HCT116 (cell line): Measurements from ENCODE around the gene NACC1.

Experiments
- ELF1 ChIP-seq: IDR thresholded peaks from 2 replicates; pipeline ENCODE4 v1.6.1; 2012; ENCODE audit warnings: low read depth, borderline replicate concordance
- EZH2 ChIP-seq: fragments of 200-600 bp; sonication (generic); IDR thresholded peaks from 2 replicates; pipeline ENCODE4 v1.6.1; 2017; ENCODE audit warnings: antibody characterized with exemption, mixed run types
- JUND ChIP-seq: IDR thresholded peaks from 2 replicates; pipeline ENCODE4 v1.6.1; 2012
- POLR2A ChIP-seq: IDR thresholded peaks from 2 replicates; pipeline ENCODE4 v1.7.0; 2011; ENCODE audit warnings: borderline replicate concordance; ENCODE audit not compliant: insufficient read depth, insufficient read length; ENCODE audit errors: extremely low read depth
- POLR2AphosphoS5 ChIP-seq: IDR thresholded peaks from 2 replicates; pipeline ENCODE4 v1.6.1; 2011; ENCODE audit warnings: mild to moderate bottlenecking, low read depth, low read length, moderate library complexity
- RAD21 ChIP-seq: IDR thresholded peaks from 2 replicates; pipeline ENCODE4 v1.6.1; 2012; ENCODE audit warnings: low read depth, mild to moderate bottlenecking
- SP1 ChIP-seq: IDR thresholded peaks from 2 replicates; pipeline ENCODE4 v1.6.1; 2012; ENCODE audit warnings: low read depth
- SRF ChIP-seq: IDR thresholded peaks from 2 replicates; pipeline ENCODE4 v1.6.1; 2012; ENCODE audit warnings: low read depth
- ZFX ChIP-seq: fragments of 450-650 bp; IDR thresholded peaks from 2 replicates; pipeline ENCODE4 v1.6.1; 2017
- TF ChIP-seq, protein P1 (sequence below), 3 experiments: fragments of 200-600 bp in 1 of 3; sonication (generic) in 1 of 3; IDR thresholded peaks in 2 of 3; conservative IDR thresholded peaks in 1 of 3; 2 replicates each; pipeline ENCODE4 v1.5.1; 2012 to 2017; ENCODE audit warnings: low read depth in 2 of 3, low read length in 2 of 3, antibody characterized with exemption in 1 of 3, borderline replicate concordance in 1 of 3, control low read depth in 1 of 3, mild to moderate bottlenecking in 1 of 3, mixed read lengths in 1 of 3, mixed run types in 1 of 3, moderate library complexity in 1 of 3; ENCODE audit not compliant: insufficient read depth in 1 of 3
- TF ChIP-seq, protein P2 (sequence below): IDR thresholded peaks from 2 replicates; pipeline ENCODE4 v1.6.1; 2011; ENCODE audit warnings: mild to moderate bottlenecking, low read length, moderate library complexity; ENCODE audit not compliant: insufficient replicate concordance; ENCODE audit errors: extremely low read depth
- TF ChIP-seq, protein P3 (sequence below): IDR thresholded peaks from 2 replicates; pipeline ENCODE4 v1.6.1; 2012
- TF ChIP-seq, protein P4 (sequence below): IDR thresholded peaks from 2 replicates; pipeline ENCODE4 v1.6.1; 2012; ENCODE audit warnings: low read depth

DNA sequence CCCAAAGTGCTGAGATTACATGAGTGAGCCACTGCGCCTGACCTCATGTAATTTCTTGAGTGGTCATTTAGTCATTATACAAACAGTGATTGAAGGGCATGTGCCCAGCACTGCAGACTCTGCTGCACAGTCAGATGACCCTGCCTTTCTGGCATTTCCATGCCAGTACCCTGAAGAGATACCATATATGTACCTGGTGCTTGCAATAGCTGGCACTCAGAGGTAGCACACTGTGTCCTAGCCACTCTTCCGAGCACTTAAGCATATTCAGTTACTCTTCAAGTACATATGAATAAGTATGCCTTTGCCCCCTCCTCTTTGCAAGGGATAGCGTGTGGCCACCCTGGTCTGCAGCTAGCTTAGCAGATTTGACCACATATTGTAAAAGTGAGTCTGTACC lies 16.6 kb downstream of the NACC1 start:
- TF ChIP-seq POLR2AphosphoS5 (no peak), ELF1 (no peak), SP1 (no peak), SRF (no peak), POLR2A (no peak), ZFX (no peak), EZH2 (no peak), RAD21 (no peak), JUND (no peak)
- TF ChIP-seq, protein P1, sequence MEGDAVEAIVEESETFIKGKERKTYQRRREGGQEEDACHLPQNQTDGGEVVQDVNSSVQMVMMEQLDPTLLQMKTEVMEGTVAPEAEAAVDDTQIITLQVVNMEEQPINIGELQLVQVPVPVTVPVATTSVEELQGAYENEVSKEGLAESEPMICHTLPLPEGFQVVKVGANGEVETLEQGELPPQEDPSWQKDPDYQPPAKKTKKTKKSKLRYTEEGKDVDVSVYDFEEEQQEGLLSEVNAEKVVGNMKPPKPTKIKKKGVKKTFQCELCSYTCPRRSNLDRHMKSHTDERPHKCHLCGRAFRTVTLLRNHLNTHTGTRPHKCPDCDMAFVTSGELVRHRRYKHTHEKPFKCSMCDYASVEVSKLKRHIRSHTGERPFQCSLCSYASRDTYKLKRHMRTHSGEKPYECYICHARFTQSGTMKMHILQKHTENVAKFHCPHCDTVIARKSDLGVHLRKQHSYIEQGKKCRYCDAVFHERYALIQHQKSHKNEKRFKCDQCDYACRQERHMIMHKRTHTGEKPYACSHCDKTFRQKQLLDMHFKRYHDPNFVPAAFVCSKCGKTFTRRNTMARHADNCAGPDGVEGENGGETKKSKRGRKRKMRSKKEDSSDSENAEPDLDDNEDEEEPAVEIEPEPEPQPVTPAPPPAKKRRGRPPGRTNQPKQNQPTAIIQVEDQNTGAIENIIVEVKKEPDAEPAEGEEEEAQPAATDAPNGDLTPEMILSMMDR (IDR thresholded peaks at IDR 0.05 in 2 of 3, conservative IDR thresholded peaks at IDR 0.05 in 1 of 3; ENCODE audit: borderline replicate concordance in 1 of 3, insufficient read depth in 1 of 3, low read depth in 2 of 3, low read length in 2 of 3), result no peak
- TF ChIP-seq, protein P2, sequence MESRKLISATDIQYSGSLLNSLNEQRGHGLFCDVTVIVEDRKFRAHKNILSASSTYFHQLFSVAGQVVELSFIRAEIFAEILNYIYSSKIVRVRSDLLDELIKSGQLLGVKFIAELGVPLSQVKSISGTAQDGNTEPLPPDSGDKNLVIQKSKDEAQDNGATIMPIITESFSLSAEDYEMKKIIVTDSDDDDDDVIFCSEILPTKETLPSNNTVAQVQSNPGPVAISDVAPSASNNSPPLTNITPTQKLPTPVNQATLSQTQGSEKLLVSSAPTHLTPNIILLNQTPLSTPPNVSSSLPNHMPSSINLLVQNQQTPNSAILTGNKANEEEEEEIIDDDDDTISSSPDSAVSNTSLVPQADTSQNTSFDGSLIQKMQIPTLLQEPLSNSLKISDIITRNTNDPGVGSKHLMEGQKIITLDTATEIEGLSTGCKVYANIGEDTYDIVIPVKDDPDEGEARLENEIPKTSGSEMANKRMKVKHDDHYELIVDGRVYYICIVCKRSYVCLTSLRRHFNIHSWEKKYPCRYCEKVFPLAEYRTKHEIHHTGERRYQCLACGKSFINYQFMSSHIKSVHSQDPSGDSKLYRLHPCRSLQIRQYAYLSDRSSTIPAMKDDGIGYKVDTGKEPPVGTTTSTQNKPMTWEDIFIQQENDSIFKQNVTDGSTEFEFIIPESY, result no peak
- TF ChIP-seq, protein P3, sequence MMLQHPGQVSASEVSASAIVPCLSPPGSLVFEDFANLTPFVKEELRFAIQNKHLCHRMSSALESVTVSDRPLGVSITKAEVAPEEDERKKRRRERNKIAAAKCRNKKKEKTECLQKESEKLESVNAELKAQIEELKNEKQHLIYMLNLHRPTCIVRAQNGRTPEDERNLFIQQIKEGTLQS, result no peak
- TF ChIP-seq, protein P4, sequence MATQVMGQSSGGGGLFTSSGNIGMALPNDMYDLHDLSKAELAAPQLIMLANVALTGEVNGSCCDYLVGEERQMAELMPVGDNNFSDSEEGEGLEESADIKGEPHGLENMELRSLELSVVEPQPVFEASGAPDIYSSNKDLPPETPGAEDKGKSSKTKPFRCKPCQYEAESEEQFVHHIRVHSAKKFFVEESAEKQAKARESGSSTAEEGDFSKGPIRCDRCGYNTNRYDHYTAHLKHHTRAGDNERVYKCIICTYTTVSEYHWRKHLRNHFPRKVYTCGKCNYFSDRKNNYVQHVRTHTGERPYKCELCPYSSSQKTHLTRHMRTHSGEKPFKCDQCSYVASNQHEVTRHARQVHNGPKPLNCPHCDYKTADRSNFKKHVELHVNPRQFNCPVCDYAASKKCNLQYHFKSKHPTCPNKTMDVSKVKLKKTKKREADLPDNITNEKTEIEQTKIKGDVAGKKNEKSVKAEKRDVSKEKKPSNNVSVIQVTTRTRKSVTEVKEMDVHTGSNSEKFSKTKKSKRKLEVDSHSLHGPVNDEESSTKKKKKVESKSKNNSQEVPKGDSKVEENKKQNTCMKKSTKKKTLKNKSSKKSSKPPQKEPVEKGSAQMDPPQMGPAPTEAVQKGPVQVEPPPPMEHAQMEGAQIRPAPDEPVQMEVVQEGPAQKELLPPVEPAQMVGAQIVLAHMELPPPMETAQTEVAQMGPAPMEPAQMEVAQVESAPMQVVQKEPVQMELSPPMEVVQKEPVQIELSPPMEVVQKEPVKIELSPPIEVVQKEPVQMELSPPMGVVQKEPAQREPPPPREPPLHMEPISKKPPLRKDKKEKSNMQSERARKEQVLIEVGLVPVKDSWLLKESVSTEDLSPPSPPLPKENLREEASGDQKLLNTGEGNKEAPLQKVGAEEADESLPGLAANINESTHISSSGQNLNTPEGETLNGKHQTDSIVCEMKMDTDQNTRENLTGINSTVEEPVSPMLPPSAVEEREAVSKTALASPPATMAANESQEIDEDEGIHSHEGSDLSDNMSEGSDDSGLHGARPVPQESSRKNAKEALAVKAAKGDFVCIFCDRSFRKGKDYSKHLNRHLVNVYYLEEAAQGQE, result no peak
